NCI-H510A (cell line): ENCODE measurements around the gene LPAR3.
"Not testable (repeated sequence)": the region's sequence is repeated elsewhere in the genome, so short reads cannot be mapped to it uniquely, and the experiment has no call there.

Source experiments
- DNase-seq: peaks from one replicate; lab custom pipeline; 2025; lab: John Stamatoyannopoulos, UW

The LPAR3 gene

DNA sequence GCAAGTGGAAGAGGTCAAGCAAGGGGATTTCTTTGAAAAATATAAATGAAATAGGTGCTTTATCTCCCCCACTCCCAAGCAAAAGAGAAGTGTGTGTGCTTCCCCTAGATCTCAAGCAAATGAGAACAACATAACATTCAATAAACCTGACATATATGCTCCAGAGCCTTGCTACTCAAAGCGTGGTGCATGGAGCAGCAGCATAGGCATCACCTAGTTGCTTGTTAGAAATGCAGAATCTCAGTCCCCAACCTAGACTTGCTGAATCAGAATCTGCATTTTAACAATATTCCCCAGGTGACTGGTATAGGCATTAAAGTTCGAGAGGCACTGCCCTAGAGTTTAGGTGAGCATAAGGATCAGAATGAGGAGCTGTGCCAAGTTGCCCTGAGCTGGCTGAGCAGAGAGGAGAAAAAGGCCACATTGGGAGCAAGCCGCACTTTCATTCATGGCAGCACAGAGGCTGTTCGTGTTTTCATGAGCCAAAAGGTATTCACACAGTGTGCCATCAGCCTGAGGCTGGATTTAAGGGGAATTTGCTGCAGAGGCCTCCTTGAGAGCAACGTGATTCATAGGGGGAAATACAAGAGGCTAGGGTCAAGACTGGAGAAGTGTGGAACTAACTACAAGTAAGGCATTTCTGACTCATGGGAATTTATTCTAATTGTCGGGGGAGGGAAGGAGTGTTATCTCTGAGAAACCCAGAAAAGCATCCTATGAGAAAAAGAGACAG is 14.3 kb upstream of the LPAR3 start:
- DNase-seq: no peak

DNA sequence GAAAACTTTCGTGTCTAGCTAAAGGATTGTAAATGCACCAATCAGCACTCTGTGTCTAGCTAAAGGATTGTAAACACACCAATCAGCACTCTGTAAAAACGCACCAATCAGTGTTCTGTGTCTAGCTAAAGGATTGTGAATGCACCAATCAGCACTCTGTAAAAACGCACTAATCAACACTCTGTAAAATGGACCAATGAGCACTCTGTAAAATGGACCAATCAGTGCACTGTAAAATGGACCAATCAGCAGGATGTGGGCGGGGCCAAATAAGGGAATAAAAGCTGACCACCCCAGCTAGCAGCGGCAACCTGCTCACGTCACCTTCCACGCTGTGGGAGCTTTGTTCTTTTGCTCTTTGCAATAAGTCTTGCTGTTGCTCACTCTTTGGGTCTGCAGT is 9.7 kb upstream of the LPAR3 start:
- DNase-seq: not testable (repeated sequence)

DNA sequence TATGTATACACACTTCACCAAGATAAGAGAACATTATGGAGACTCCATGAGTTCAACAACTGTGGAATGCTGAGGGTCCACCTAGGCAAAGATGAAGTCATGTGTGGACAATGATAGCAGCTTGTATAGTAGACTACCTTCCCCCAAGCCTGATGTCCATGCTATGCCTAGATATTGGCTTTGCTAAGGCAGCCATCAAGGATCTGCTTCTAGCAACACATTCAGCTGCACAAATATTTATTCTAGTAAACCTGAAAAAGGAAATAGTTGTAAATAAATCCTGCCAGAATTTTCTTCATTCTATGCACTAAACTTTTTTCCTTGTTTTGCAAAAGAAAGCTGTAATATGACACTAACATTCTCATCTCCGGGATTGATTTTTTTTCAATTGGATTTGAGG is 7.0 kb upstream of the LPAR3 start:
- DNase-seq: no peak

DNA sequence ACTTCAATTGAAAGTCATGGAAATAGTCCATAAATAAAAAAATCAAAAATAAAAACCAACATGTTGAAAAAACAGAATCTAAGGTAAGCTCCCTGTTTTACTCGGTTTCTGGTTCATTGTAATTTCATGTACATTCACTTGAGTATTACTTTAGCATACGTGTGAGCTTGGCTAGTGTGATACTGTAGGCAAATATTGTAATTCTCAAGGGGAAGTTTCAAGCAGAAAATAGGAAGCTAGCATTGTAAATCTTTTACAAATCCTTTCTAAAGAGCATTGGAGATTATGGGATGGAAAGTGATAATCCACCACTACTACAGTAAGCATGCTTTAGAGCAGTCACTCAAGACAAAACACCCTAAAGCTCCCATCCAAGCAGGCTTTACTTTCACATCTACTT is 3.3 kb upstream of the LPAR3 start:
- DNase-seq: no peak

DNA sequence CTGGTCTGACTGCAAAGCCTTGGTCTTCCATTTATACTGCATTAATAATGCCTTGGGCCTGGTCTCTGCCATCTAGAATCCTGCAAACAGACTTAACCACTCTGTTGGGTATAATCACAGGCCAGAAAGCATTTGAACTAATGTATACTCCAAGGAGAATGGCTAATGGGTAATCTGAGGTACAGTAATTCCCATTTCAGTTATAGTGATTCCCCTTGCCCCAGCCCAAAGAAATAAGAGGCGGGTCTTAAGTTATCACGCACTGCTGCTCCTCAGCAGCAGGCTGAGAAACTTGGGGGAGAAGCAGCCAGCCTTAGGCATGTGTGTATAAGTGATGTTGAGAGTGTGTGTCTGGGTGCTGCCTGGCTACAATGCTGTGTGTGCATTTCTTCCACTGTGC is 2.4 kb downstream of the LPAR3 start:
- DNase-seq: no peak

DNA sequence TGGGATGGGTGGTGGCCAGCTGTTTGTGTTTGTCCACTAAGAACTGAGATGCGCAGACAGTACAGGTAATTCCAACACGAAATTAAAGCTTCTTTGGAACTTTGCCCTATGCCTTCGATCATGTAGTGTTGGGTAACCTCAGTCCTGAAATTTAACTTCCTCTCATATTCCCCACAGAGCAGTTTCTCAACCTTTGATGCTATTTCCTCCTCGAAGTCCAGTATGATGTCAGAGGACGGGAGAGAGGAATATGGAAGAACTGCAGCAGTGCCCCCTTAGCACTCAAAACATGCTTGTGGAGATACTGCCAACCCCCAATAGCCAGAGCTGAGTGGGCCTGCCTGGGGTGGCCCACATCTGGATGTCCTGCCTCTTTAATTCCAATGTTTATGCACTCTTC is 3.6 kb downstream of the LPAR3 start:
- no peak for DNase-seq

DNA sequence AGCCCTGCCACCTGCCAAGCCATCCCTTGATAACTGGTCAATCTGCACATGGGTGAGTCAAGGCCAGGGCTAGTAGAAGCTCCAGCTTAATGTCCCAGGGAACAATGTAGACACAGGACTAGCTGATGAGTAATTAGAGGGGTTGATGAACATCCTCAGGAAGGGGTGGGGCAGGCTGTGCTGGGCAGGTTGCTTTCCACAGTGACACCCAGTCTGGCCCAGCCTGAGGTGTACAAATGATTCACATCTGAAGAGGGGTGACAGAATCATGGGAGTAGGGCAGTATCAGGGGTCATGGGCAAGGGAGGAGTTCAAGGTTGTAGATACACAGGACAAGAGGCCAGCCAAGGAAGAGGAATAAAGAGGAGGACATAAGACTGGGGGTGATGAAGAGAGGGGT is 4.3 kb downstream of the LPAR3 start:
- DNase-seq: no peak

DNA sequence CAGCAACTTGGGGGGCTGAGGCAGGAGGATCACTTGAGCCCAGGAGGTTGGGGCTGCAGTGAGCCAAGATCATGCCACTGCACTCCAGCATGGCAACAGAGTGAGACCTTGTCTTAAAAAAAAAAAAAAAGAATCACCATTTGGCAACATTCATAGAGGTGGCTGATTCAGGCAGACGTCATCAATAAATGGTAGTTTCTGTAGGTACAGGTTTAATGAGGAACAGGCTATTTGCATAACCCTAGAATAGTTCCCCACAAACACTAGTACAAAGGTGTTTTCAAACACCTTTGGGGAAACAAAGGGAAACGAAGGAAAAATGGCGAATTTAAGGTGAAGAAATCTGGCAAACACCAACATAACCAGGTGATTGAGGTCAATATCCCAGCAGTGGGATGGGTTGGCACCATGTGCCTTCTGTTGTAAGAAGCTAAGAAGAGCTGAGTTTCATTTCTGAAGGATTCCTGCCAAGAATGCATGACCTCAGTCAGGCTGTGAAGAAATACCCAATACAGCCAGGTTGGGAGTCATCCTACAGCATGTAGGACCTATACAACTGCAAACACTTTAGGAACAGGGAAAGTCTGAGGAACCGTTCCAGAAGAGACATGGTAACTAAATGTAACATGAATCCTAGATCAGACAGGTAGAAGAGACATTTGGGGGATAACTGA is 5.6 kb downstream of the LPAR3 start:
- DNase-seq: no peak

DNA sequence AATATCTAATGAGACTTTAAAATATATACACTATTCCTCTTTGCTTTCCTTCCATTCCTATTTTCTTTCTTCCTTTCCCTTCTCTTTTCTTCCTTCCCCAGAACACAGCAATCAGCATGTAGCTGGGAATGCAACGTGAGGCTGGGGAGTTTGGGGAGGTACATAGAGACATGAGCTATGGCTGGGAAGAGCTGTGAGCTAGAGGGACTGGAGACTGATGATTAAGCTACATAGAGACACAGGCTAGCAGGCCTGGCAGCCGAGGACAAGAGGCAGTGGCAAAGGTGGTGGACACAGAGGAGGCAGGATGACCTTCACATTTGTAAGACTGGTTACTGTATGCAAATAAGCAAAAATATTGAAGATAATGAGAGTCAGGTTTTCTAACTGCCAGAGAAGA is 7.5 kb downstream of the LPAR3 start:
- no peak for DNase-seq

DNA sequence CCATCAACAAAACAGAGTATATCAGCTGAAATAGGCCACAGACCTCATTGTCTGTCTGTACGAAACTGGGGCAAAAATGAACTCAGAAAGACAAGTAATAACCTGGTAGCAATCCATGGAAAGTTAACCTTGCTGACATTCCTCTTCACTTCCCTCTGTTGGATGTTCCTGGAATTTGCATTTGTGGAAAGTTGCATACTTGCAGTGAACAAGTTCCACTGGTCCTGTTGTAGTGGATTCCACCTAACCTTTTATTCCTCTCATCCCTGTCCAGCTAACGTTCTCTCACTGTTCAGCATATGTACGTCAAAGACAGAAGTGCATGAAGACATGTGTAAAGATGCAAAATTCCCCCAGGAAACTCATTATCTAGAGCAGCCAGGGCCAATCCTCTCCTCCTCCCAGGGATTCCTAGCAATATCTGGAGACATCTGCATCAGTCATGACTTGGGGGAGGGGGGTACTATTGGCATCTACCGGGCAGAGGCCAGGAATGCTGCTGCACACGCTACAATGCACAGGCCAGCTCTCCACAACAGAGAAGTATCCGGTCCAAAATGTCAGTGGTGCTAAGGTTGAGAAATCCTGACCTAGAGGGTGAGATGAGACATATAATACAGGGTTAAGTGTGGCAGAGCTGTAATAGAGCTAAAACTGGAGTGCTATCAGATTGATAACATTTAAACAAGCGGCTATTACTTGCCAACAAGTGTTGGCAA is 8.2 kb downstream of the LPAR3 start:
- no peak for DNase-seq

DNA sequence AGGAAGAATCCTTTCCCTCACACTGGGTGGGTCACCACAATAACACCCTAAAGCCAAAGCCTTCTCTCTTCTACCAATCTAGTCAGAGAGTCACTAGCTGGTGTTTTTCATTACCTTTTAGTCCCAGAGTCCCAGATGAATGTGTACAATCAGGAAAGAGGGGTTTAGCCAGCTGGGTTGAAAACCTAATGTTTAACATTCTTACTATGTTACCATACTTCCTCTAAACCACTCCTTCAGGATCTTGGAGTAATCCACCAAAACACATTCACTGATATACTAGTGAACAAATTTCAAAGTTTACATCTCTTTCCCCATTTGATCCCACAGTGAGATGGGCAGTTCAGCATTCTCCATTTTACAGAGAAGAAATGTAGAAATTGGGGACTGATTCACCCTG is 9.7 kb downstream of the LPAR3 start:
- DNase-seq: no peak

DNA sequence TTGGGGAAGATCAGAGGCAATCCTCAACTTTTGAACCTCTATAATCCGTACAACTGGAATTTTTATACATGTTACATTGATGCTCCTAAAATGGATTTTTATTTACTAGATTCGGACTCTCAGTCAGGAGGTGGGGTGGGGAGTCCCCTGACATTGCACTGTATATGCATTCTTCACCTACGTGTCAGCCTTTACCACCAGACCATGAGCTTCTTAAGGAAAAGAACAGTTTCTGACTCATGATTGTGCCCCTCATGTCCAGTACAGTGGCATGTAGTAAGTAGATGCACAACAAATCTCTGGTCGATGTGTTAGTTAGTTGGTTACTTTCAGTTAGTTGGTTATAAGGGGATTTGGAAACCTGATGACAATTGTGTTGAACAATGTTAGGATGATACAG is 15.4 kb downstream of the LPAR3 start:
- DNase-seq: no peak

DNA sequence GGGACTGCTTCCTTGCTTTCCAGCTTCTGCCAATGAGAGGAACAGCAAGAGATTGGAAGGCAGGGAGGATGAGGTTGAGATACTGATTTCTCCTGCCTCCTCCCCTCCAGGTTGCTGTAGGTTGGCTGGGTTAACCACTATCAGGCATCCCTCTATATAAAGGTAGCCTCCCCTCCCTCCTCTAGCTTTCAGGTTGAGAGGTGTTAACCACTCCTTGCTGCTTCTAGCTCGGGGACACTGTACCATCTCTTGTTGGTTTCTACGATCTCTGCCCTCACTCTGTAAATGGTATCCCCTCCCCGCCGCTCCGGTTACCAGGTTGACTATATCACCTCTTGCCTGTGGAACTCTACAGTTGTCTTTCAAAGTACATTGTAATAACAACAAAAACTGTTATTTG is 16.7 kb downstream of the LPAR3 start:
- DNase-seq: no peak

DNA sequence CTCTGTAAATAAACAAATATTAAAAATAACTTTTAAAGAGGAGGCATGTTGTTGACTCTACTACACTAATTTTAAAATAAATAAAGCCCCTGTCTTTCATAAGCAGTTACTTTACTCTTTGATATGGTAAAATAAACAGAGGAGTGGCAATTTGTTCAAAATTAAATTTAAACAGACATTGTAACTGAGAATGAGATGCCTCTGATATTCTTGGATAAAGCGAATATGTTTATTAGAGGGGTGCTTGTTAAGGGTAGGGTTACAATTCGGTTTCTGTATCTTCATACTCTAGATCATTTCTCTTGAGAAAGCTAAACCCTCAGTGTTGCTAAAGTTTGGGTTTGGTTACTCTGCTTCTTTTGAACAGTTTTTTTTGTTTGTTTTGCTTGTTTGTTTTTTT is 19.6 kb downstream of the LPAR3 start:
- DNase-seq: no peak

DNA sequence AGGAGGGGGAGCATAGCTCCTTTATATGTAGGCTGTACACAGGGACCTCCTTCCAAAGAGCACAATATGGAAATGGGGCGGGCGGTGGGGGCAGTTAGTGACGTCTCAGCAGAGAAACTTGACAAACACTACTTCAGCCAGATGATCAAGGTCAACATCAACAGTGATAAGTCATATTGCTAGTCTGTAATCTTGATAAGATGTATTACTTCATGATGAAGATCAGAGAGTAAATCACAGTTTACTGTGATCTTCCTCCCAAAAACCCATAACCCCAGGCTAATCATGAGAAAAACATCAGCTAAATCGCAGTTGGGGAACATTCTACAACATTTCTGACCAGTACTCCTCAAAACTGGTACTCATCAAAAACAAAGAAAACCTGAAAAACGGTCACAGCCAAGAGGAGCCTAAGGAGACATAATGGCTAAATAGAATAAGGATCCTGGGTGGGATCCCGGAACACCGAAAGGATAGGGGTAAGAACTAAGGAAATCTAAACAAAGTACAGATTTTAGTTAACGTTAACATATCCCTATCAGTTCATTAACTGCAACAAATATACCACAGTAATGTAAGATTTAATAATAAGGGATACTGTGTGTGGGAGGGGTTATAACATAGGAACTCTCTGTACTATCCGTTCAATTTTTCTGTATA is 20.2 kb downstream of the LPAR3 start:
- DNase-seq: no peak

DNA sequence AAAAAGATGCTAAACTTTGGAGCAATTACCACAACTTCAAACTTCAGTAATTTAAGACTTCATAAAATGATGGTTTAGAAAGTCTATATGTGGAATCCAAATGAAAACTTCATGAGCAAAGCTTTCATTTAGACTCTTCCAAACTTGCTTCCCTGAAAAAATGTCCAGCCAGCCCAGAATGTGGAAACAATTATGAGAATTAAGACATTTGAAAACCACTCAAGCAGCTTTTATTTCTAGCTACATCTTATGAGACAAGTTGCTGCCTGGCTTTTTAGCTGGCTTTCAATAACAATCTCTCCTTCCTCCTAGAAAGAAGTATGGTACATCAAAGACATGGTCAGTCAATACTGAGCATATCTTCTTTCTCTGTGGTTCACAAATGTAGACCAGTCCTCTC is 21.8 kb downstream of the LPAR3 start:
- DNase-seq: no peak

DNA sequence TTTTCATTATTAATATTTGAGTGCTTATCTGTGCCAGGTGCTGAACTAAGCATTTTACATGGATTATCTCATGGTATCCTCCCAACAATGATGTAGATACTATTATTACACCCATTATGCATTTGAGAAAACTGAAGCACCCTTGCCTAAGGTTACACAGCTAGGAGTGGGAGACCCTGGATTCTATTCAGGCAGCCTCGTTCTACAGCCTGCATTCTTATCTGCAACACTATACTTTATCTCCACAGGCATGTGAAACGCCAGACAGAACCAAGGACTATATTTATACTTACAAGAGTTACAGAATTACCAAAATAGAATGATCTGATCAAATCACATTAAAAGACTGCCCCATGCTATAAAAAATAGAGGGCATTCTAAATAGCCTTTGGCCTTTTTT is 22.4 kb downstream of the LPAR3 start:
- no peak for DNase-seq

DNA sequence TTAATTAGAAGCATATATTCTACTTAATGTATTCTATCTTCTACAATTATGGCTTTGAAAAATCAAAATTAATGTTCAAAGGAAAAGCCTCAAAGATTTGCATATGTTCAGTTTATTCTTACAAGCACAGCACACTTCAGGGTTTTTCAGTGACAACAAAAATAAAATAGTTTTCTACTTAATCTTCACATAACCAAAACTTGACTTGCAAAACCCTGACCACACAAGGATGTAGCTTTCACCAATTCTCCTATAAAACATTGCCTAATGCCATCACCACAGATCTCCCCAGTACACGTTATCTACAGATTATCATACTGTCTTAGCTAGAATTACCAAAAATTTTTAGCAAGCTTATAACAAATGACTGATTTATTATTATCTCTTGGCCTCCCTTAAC is 23.3 kb downstream of the LPAR3 start:
- DNase-seq: no peak

DNA sequence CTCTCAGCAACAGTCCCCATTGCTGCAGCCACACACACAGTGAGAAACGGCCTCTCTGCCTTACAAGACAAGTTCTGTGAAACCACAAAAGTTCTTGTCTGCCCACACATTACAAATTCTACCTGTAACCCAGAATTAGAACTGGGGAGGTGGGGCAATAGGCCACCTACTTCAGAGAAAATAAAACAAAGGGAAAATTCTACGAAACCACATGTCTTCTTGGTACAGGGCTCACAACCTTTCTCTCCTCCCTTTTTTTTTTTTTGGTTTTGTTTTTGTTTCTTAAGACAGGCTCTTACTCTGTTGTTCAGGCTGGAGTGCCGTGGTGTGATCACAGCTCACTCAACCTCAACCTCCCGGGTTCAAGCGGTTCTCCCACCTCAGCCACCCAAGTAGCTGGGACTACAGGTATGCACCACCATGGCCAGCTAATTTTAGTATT is 30.2 kb downstream of the LPAR3 start:
- no peak for DNase-seq

DNA sequence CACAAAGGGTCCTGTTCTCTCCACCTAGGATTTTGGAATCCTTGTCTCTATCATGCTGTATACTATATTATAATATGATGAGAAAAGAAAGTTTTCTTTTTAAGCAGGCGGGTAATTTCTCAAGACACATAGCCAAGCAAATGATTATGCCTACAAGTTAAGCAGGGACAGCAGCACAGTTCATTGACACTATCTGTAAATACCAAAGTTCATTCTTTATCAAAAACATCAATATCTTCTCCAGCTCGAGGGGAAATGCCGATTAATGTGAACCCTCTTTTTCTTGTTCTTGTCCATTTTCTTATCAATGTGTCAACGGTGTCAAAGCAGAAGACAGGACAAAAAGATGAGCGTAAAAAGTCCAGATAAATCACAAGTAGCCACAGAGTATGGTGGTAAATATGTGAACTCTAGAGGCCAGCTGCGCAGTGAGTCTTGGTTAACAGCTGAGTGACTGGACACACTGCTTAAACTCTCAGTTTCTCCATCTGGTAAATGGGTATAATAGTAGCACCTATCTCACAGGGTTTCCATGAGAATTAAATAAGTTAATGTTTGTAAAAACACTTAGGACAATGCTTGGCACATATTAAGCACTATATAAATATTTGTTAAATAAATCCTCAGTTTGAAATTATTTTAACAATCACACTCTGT is 30.9 kb downstream of the LPAR3 start:
- DNase-seq: no peak

DNA sequence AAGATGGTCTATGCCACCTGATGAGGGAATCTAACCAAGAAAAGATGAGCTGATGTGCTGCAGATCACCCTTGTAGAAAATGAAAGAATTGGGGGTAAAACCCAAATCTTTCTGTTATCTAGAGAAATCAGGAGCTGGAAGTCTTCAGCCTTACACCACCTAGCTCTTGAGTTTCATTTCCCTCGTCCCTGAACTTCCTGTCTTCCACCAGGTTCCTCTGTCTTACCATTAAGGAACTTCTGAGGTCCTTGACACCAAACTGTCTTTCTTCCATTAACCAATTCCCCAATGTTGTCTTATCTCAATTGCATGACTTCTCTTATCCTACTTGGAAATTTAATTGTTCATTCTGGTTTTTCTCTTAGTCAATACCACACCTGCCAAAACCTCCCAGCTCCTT is 31.5 kb downstream of the LPAR3 start:
- no peak for DNase-seq

DNA sequence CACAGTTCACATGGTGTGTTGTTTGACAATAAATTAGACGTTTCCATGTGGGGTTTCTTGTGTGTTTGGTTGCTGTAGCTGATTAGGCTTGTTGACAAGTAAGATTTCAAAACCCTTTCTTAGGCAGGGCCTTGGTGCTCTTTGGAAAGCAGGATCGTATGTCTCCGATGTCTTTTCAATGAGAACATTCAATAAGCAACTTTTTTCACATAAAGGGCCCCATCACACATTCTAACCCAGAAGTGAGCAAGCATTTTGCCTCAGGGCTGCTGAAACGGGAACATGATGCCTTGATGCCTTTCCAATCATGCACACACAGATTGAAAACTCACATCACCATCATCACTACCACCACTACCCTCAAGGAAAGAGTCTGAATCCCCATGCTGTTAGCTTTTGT is 33.1 kb downstream of the LPAR3 start:
- no peak for DNase-seq
